Measurements from ENCODE around the gene KDM3A.

KDM3A gene

GRCh38 chr2:86417961-86418360, 23.2 kb upstream of the KDM3A start:
- no peak overlapping the region for H3K4me3 ChIP-seq (ENCODE audit: low read depth, low read length)
- no peak for TF ChIP-seq CTCF (IDR thresholded peaks at IDR 0.05; ENCODE audit: low read depth, low read length)

GRCh38 chr2:86420913-86421312, 20.3 kb upstream of the KDM3A start:
- no peak overlapping the region for H3K4me3 ChIP-seq (ENCODE audit: low read depth, low read length)
- TF ChIP-seq CTCF (IDR thresholded peaks at IDR 0.05; ENCODE audit: low read depth, low read length), result no peak

- H3K4me3 ChIP-seq (ENCODE audit: low read depth, low read length), result no peak overlapping the region
- TF ChIP-seq CTCF (IDR thresholded peaks at IDR 0.05; ENCODE audit: low read depth, low read length), result no peak
Observed at GRCh38 chr2:86426271-86426670, 14.9 kb upstream of the KDM3A start.

- H3K4me3 ChIP-seq (ENCODE audit: low read depth, low read length), result no peak overlapping the region
- TF ChIP-seq CTCF (IDR thresholded peaks at IDR 0.05; ENCODE audit: low read depth, low read length), result no peak
Observed at GRCh38 chr2:86429335-86429734, 11.8 kb upstream of the KDM3A start.

GRCh38 chr2:86430368-86430767, 10.8 kb upstream of the KDM3A start:
- H3K4me3 ChIP-seq (ENCODE audit: low read depth, low read length), result no peak overlapping the region
- no peak for TF ChIP-seq CTCF (IDR thresholded peaks at IDR 0.05; ENCODE audit: low read depth, low read length)

- H3K4me3 ChIP-seq (ENCODE audit: low read depth, low read length), result no peak overlapping the region
- no peak for TF ChIP-seq CTCF (IDR thresholded peaks at IDR 0.05; ENCODE audit: low read depth, low read length)
Observed at GRCh38 chr2:86433137-86433536, 8.0 kb upstream of the KDM3A start.

GRCh38 chr2:86434290-86434689, 6.9 kb upstream of the KDM3A start:
- no peak for TF ChIP-seq CTCF (IDR thresholded peaks at IDR 0.05; ENCODE audit: low read depth, low read length)

More at GRCh38 chr2:86434290-86434689, 6.9 kb upstream of the KDM3A start:
- no peak overlapping the region for H3K4me3 ChIP-seq (ENCODE audit: low read depth, low read length)
